ENCODE data around the gene WNT9B. TPM values are rescaled to one million over a fixed set of nuclear protein-coding genes. Genes with fewer than 3 reads are reported as not detected.

WNT9B gene, protein sequence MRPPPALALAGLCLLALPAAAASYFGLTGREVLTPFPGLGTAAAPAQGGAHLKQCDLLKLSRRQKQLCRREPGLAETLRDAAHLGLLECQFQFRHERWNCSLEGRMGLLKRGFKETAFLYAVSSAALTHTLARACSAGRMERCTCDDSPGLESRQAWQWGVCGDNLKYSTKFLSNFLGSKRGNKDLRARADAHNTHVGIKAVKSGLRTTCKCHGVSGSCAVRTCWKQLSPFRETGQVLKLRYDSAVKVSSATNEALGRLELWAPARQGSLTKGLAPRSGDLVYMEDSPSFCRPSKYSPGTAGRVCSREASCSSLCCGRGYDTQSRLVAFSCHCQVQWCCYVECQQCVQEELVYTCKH
- polyA plus RNA-seq (ENCODE audit: insufficient read length) = 0.08 TPM

DNA sequence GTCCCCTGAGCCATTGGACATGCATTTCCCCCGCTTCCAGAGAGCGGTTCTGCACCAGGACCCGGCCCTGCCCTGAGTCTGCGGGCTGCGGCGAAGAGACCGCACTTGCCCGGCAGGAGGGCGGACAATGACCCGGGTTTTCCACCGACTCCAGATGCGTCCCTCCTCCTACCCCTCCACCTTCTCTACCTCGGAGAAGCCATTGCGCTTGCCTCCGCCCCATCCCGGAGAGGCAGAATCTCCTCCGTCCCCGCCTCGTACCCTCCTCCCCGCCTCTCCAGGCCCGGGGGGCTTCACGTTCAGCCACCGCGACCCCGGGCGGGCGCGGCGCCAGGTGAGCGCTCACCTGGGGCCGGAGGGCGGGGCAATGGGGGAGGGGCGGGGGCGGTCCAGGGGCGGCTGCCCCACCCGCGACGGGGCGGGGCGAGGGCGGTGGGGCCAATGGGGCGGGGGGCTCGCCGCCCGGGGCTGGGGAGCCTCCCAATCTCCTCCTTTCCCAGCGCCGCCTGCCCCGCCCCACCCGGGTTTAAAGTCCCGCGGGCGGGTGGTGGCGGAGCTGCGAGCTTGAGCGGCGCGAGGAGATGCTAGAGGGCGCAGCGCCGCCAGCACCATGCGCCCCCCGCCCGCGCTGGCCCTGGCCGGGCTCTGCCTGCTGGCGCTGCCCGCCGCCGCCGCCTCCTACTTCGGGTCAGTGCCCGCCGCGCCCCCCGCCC, at the start of gene WNT9B:
Gene WNT9B (plus strand): TSS at position 555 of the 713 bp plus-strand sequence. CDS start 56 bp downstream, at position 611.
- DNase-seq = no peak

DNA sequence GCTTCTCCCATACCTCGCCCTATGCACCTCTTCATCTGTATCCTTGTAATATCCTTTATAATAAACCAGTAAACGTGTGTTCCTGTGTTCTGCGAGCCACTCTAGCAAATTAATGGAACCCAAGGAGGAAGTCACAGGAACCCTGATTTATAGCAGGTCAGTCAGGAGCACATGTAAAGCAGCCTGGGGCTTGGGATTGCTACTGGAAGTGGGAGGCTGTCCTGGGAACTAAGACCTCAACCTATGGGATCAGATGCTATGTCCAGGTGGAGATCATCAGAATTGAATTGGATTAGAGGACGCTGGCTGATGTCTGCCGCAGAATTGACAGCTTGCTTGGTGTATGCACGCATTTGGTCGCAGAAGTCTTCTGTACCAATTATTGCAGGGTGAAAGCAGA, 48.6 kb upstream of the WNT9B start:
- DNase-seq = no peak

DNA sequence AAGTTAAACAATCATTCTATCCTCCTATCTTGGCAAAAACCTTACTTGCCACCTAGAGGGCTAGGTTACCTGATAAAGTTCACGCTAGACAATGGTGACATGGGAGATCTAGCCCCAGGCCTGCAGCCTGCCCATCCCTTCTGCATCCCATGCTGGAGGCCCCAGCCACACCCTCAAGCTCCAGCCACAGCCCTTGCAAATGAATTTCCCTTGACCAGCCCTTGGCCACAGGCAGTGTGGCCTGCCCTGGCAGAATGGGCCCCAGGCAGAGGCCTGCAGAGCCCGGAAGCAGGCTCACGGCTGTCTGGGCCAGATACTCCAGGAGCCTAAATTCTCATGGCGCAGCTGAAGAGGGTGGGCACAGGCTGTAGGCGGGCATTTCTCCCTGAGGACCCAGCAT, 47.8 kb upstream of the WNT9B start:
- DNase-seq = no peak

DNA sequence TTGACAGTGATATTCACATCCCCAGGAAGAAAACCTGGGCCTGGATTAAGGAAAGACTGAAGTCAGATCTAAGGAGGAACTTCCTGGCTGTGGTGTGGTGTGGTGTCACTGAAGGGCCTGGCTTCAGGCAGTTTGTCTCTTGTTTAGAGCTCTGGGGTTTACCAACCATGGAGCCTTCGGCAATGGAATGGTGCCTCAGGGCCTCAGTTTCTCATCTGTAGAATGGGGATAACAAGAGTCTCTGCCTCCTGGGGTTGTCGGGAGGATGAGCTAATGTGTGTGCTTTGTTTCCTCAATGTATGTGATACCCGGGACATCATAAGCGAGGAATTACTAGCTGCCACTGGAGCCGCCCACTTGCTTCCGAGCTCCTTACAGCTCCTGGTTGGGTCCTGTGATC, 45.6 kb upstream of the WNT9B start:
- no peak for DNase-seq

DNA sequence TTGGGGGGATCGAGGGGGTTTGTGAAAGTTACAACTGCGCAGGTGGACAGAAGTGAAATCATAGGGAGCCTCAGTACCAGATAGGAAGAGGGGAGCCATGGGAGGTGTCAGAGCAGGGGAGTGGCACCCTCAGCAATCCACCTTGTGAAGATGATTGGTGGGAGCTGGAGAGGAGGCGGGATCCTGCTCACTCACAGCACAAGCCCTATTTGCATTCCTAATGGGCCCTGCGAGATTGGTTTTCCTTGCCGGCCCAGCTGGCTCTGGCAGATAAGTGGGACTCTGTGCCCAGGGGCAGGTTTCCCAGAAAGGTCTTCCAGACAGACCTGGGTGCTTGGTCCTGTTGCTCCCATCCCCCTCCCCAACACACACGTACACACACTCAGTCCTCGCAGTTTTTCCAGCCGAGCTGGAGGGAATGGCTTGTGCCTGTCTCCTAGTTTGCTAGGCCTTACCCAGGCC, 42.2 kb upstream of the WNT9B start:
- no peak for DNase-seq

DNA sequence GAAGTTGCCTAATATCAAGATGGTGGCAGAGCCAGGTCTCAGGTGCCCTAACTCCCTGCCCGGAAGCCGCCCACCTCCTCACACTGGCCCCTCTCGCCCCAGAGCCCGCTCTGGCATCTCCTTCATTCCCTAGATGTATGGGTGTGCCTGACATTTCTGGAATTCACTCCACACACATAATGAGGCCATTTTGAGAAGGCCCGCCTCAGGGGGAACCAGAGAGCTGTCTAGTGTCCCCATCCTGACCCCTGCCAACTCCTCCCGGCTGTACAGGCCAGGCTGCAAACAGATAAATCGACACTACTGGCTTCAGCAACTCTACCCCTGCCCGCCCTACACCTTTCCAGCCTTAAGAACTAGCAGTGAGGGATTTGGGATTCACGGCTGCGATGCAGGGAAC, 40.5 kb upstream of the WNT9B start:
- DNase-seq = no peak

DNA sequence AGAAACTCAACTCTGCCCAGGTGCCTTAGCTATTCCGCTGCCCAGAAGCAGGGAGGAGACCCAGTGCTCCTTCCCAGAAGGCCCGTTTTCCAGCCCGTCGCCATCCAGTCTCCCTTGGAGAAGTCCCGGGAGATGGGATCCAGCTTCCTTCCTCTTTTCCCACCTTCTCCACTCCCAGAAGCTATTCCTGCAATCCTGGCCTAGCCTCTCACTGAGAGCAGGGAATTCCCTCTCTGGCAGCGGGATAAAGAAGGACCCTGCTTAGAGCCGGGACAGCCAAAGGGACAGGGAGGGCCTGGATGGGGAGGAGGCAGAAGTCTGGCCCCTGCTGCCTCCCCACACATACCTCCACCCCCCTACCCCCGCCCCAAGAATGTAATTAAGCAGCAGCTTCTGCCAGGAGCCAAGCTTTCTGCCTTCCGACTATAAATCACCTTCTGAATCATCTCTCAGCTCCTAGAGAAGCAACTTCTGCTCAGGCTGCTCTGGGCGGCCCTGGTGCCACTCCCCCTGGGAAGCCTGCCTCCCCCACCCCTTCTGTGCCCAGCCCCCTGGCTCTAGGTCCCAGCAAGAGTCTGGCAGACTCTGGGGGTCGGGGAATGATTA, 39.3 kb upstream of the WNT9B start:
- DNase-seq = no peak

DNA sequence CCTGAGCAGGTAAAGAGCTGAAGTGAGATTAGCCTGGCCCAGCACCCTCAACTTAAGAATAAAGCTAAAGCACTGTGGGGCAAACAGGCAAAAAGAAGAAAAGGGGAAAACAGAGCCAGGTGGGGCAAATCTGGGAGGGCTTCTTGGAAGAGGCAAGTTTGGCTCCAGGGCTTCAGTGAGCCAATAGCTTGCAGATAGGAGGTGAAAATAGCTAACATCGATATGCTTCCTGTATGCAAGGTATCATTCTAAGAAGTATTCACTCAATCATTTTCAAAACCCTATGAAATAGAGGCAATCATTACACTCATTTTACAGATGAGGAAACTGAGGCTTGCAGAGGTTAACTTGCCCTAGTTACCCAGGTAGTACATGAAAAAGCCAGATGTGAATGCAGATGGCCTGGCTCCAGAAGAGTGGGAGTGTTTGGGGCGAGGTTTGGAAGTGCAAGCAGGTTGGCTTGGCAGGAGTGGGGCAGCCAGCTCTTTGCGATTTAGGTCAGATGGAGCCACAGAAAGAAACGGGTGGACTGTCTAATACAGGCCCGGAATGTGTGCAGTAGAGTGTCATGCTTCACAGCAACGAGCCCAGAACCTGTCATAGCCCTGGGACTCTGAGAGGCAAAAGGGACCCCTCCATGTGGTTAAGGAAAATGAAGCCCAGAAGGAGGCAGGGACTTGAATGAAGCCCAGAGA, 38.6 kb upstream of the WNT9B start:
- DNase-seq = no peak

DNA sequence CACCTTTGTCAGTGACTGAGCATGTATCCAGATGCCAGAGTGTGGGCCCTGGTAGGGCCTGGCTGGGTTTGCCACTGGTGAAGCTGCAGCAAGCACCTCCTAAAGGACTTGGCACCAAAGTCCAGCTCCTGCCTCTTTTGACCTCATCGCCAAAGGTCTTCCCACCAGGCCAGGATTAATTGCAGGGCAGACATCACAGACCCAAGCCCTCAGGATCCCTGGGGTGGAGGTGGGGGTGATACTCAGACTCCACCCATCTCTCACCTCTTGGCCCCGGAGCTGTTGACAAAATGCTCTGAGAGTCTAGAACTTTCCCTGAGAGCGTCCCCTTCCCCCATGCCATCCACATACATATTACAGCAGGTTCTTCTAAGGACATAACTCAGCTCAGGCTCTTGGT, 37.5 kb upstream of the WNT9B start:
- DNase-seq = no peak

DNA sequence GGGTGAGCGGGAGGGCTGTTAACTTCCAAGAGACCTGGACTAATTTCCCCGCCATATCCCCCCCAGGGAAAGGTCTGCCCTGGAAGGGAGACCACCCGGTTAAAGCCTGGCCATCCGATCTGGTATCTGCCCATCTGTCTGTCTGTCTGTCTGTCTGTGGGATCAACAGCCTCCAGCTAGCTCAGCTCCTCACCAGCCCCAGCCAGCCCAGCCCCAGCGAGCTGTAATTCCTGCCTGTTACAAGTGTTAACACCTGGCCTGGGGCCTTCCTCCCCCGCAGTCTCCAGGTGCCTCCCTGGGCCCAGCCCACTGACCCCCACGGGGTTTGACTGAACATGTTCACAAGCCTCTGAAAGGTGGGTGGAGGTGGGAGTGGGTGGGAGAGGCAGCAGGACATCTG, 36.9 kb upstream of the WNT9B start:
- DNase-seq = no peak

DNA sequence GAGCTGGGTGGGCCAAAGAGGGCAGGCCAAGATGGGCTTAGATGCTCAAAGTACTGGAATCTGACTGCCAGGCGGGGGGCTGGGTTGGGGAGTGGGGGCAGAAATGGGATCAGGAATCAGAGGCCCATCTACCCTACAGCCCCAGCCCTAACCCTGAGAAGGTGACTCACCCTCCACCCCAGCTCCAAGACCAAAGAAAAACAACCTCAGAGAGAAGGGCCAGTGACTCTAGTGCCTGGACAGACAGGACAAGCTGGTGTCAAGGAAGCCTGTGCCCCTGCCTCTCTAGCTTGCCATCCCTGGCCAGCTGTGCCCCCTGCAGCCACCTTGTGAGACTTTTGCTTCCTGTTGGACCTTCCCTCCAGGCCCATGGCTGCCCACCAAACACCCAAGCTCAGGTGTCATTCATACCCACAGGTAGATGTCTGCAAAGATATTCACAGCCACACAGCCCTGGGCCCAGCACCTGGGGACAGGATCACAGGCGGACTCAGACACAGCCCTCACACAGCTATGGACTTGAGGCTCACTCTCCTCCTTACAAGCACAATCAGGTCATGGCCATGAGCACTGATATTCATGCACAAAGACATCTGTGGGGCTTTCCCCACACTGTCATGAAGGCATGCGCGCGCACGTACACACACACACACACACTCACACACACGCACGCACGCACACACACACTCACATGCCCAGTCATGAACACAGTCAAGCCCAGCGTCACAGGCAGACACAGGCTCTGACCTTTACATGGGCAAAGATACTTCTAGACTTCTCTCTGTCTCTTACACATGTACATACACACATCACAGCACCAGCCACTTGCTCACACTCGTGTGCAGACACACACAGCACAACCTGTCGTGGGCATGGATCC, 35.7 kb upstream of the WNT9B start:
- no peak for DNase-seq

DNA sequence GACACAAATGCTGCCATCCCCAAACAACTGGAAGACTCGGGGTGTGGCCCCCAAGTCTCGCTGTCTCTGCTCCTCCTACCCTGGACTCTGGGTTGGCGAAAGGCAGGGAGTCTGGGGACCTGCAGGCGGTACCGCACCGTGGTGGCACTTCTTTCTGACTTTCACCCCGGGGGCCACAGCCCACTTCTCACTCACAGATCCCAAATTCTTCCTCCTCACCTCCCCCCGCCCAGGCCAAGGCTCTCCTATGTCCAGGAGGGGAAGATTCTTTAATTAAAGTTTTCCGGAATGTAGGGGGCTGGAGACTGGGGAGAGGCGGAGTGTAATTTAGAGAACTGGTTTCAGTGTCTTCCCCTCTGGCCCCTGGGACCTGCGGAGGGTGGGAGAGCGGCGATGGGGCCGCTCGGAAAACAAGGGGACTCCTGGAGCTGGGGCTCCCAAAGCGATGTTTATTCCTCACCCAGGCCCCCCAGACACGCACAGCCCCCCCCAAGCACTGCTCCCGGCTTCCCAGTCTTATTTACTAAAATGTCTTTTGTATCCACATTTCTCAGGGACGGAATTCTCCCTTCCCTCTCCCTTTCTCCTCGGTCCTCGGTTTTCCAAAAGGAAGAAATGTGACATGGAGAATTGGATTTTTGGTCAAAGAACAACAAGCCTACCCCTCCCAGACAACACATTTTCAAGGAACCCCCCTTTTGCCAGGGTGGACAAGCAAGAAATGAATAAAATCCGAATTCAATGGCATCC, 34.1 kb upstream of the WNT9B start:
- DNase-seq = no peak

DNA sequence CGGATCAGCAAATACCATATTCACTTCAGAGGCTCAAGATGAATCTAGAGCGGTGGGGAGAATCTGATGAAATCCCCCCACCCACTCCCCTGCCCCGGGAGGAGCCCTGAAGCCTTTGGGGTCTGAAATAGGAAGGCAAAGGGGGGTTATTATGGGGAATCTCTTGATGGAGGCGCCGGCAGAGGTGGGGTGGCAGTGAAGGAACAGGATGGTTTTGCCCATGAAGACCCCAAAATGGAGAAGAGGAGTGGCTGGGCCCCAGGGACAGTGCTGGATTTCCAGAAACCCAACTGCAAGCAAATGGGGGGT, 33.5 kb upstream of the WNT9B start:
- DNase-seq = no peak

DNA sequence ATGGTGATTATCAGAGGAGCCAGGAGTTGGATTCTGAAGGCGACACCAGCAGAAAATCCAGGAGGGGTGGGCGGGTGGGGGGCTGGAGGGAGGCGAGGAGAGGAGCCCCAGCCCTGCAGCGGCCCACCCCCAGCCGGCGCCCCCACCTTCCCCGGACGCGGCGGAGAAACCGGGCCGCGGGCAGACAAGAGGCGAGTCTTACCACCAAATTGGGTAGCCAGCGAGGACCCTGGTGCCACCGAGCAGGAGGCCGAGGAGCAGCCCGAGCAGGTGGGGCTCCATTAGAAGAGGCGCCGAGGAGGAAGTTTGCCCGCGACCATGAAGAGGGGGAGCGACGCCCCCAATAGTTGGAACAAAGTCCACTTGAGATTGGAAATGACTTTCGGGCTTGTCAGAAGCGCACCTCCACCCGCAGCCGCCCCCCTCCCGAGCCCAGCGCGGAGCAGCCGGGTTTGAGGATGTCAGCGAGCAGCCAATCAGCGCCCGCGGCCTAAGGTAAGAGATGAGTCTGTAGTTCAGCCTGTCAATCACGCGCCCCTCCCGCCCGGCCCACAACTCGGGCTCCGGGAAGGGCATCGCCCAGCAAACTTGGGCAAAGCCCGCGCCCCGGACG, 33.0 kb upstream of the WNT9B start, which contains the start of gene WNT3:
Gene WNT3 (minus strand): TSS at position 377 of the 613 bp plus-strand sequence. CDS start 95 bp downstream, at position 282.
- no peak for DNase-seq

DNA sequence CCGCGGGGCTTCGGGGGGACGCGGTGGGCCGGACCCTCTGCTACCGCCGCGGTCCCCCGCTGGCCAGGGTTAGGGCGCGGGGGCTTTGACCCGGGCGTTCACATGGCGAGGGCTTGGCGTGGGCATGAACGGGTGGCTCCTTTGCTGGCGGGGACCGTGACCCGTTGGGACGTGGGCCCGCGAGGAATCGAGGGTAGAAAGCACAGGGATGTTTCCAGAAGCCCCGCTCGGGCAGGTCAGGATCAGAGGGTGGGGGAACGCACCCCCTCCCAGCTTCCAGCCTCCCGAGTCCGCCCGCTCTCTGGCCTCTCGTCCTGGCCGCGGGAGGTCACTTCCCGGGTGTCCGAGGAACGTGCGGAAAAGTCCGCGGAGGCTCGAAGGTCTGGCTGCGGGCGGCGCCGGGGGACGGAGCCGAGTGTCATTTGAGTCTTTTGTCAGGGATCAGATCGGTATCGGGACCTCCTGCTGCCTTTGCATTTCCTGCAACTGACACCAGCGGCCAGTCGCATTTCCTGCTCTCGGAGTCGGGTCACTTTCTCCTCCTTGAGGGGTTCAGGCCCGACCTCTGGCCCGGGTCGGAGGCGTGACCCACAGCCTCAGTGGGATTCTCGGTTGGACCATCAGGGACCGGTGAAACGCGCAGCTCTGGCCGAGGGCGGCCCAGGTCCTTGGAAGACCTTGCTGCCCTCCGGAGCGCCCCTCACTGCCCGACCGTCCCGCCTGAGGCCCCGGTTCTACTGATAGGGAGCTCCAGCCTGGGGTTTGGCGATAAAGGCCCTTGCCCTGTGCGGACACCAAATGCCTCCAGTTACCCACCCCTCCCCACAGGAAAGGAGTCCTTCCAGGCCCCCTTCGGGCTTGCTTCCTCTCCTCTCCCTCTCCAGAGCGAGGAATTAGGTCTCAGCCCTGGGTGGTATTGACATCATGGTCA, 32.2 kb upstream of the WNT9B start:
- no peak for DNase-seq

DNA sequence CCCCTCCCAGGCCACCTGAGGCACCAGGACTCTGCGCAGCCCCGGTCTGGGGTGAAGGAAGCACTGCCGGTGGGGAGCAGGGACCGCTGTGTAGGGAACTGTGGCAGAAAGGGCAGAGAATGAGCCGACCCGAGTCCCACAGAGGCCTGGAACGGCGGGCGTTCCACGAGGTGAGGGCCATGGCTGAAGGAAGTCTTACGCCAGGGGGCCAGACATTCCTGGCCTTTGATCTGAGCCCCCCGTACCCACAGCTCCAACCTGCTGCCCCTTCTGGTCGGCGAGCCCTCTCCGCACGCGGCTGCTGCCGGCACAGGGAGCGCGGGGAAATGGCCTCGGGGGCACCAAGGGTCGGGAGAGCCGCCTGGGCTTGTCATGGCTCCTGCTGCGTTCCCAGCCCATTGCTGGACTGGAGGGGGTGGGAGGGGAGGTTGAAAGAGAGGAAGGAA, 31.5 kb upstream of the WNT9B start:
- DNase-seq = no peak

DNA sequence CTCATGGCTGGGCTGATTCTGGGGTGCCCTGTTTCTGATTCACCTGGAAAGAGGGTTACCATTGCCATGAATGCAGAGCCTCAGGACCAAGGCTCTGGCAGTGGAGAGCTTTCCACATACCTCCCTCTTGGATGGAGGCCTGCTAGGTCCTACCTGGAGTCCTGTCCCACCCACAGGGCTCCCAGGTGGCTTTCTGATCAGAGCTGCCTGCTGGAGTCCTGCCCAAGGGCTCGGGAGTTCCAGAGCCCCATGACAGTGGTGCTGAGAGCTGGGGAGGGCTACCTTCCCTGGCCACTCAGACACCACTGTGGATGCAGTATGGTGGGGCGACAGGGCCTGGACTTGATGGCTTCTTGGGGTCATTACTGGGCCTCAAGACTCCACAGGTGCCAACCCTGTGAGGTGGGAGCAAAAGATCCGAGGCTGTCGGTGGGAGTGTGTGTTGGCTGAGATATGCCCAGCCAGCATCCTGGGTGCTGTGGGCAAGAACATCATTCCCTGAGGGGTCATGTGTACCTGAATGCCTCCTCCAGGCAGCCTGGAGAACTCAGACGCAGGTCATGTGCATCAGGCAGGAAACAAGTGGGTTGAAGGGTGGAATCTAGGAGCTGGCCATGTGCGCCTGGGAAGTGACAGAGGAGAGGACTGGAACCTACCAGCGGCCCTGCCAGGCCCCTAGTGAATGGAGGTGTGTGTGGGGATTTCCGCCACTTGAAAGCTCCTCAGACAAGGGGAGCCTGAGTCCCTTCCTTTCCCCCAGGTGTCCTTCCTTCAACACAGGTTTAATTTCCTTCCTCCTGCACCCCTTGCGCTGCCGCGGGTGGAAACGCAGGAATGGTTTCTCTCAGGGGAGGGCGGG, 30.6 kb upstream of the WNT9B start:
- no peak for DNase-seq

Measured in hindlimb muscle (tissue), 1 donor.